K562 (cell line): Measurements from ENCODE around the gene KPNA3. TPM values are rescaled to one million over a fixed set of nuclear protein-coding genes. Genes with fewer than 3 reads are reported as not detected.

Experiments used
- ARNT ChIP-seq, 2 experiments: fragments of 450-650 bp; IDR thresholded peaks; 2 replicates each; pipeline ENCODE4 v1.6.1; 2016; ENCODE audit warnings: mild to moderate bottlenecking in 1 of 2
- BCL6 ChIP-seq: fragments of 250-450 bp; sonication (Bioruptor Pico); IDR thresholded peaks from 2 replicates; pipeline ENCODE4 v1.4.0; 2020
- EP400 ChIP-seq: fragments of 450-650 bp; IDR thresholded peaks from 2 replicates; pipeline ENCODE4 v1.6.1; 2017; ENCODE audit warnings: antibody characterized with exemption, mild to moderate bottlenecking, moderate library complexity
- HOXB6 ChIP-seq: fragments of 250-450 bp; sonication (Bioruptor Pico); IDR thresholded peaks from 2 replicates; pipeline ENCODE4 v1.5.1; 2022; ENCODE audit warnings: mild to moderate bottlenecking, borderline replicate concordance
- NONO ChIP-seq, 2 experiments: fragments of 200-400 bp in 1 of 2; fragments of 450-650 bp in 1 of 2; formaldehyde crosslinking in 1 of 2; IDR thresholded peaks; 2 replicates each; pipeline ENCODE4 v1.6.1; 2017; ENCODE audit warnings: low read depth in 2 of 2, mild to moderate bottlenecking in 2 of 2, moderate library complexity in 2 of 2, low read length in 1 of 2
- RBBP5 ChIP-seq: fragments of 200-600 bp; sonication (generic); IDR thresholded peaks from 2 replicates; pipeline ENCODE4 v1.6.1; 2012; ENCODE audit warnings: borderline replicate concordance, mild to moderate bottlenecking, low read length, control low read depth, inconsistent platforms; ENCODE audit not compliant: insufficient read depth, poor library complexity, severe bottlenecking
- RFX7 ChIP-seq: fragments of 250-450 bp; sonication (Bioruptor Pico); IDR thresholded peaks from 2 replicates; pipeline ENCODE4 v1.5.1; 2021; ENCODE audit warnings: mild to moderate bottlenecking
- SMAD4 ChIP-seq: fragments of 250-450 bp; sonication (Bioruptor Pico); conservative IDR thresholded peaks from 2 replicates; pipeline ENCODE4 v1.8.0; 2021; ENCODE audit warnings: inconsistent platforms, mild to moderate bottlenecking, moderate library complexity
- STAG1 ChIP-seq: sonication (generic); formaldehyde crosslinking; IDR thresholded peaks from 2 replicates; pipeline ENCODE4 v1.5.0; 2020; ENCODE audit warnings: missing genetic modification reagents, borderline replicate concordance
- TAF1 ChIP-seq: IDR thresholded peaks from 2 replicates; pipeline ENCODE4 v1.6.1; 2011; ENCODE audit warnings: mild to moderate bottlenecking, low read length, moderate library complexity; ENCODE audit not compliant: insufficient read depth, control insufficient read depth, severe bottlenecking; ENCODE audit errors: extremely low read depth
- TEAD2 ChIP-seq: fragments of 450-650 bp; IDR thresholded peaks from 2 replicates; pipeline ENCODE4 v1.6.1; 2016; ENCODE audit warnings: missing genetic modification characterization, control low read depth, missing compliant biosample characterization
- TFE3 ChIP-seq: fragments of 450-650 bp; formaldehyde crosslinking; IDR thresholded peaks from 2 replicates; pipeline ENCODE4 v1.4.0; 2020; ENCODE audit warnings: mild to moderate bottlenecking, mixed read lengths
- TRIM28 ChIP-seq: fragments of 450-650 bp; IDR thresholded peaks from 2 replicates; pipeline ENCODE4 v1.6.1; 2017
- TSHZ1 ChIP-seq: fragments of 250-450 bp; sonication (Bioruptor Pico); IDR thresholded peaks from 2 replicates; pipeline ENCODE4 v1.4.0; 2020; ENCODE audit warnings: mild to moderate bottlenecking, moderate library complexity
- ZNF134 ChIP-seq: fragments of 250-450 bp; sonication (Bioruptor Pico); conservative IDR thresholded peaks from 2 replicates; pipeline ENCODE4 v1.4.0; 2020
- ZNF589 ChIP-seq: fragments of 200-800 bp; sonication (Bioruptor generic); IDR thresholded peaks from 2 replicates; pipeline ENCODE4 v1.6.1; 2016; ENCODE audit warnings: low read depth, missing genetic modification characterization, missing compliant biosample characterization
- ZNF696 ChIP-seq: fragments of 250-450 bp; sonication (Bioruptor Pico); conservative IDR thresholded peaks from 2 replicates; pipeline ENCODE4 v1.4.0; 2020; ENCODE audit warnings: mild to moderate bottlenecking, moderate library complexity
- polyA plus RNA-seq, 8 experiments: library from polyadenylated mRNA; depleted of rRNA in 4 of 8; stranded (reverse) in 5 of 8; unstranded in 3 of 8; fragments of >200 nt; fragmentation: Nextera tagmentation in 2 of 8; fragmentation: Illumina TruSeq in 1 of 8; extraction: Ambion mirVana in 2 of 8; extraction: Trizol in 1 of 8; gene quantifications; 2 replicates each; pipeline versions ENCODE4 v1.2.1 to v1.2.3, GENCODE V29; 2011 to 2014; ENCODE audit warnings: inconsistent platforms in 1 of 8, missing spikeins in 1 of 8
- total RNA-seq, 7 experiments: library from RNA; depleted of rRNA in 6 of 7; stranded (reverse); fragments of >200 nt in 6 of 7; fragmentation: Illumina TruSeq in 2 of 7; extraction: Trizol in 2 of 7; gene quantifications; 2 replicates each; pipeline versions ENCODE4 v1.2.1 to v1.2.3, GENCODE V29; 2011 to 2021; ENCODE audit warnings: low replicate concordance in 1 of 7
- TF ChIP-seq, protein P1 (sequence below): fragments of 450-650 bp; conservative IDR thresholded peaks from 2 replicates; pipeline ENCODE4 v1.6.1; 2016; ENCODE audit warnings: missing genetic modification characterization, low read depth, mild to moderate bottlenecking, control low read depth, missing compliant biosample characterization
- TF ChIP-seq, protein P2 (sequence below): sonication (generic); formaldehyde crosslinking; IDR thresholded peaks from 2 replicates; pipeline ENCODE4 v1.8.0; 2022; ENCODE audit warnings: mild to moderate bottlenecking, missing genetic modification reagents
- TF ChIP-seq, protein P3 (sequence below): fragments of 250-450 bp; sonication (Bioruptor Pico); IDR thresholded peaks from 2 replicates; pipeline ENCODE4 v1.6.1; 2021; ENCODE audit warnings: mild to moderate bottlenecking

KPNA3 gene
- total and polyA plus RNA-seq, 9 of the 15 experiments (the other 6 are each of a cell fraction or from before 2014, with no cell fraction given) = 8.5 to 23.4 (median 15.7) TPM

- TF ChIP-seq TSHZ1 (no peak), TFE3 (CRISPR knock-in tag) (no peak), ZNF696 (no peak), BCL6 (CRISPR knock-in tag) (no peak), TAF1 (peak; percentile 36), SMAD4 (CRISPR knock-in tag) (no peak; the same call in 1 of the 2 replicates), TEAD2 (tag) (no peak), EP400 (no peak), STAG1 (CRISPR knock-in tag) (no peak), HOXB6 (CRISPR knock-in tag) (no peak), ARNT (IDR thresholded peaks at IDR 0.05) (no peak), RFX7 (CRISPR knock-in tag) (no peak), ZNF134 (no peak), ZNF589 (CRISPR knock-in tag) (no peak), RBBP5 (peak; percentile 88), NONO (IDR thresholded peaks at IDR 0.05; ENCODE audit: low read depth in 2 of 2, low read length in 1 of 2) (0 out of 4 replicates have a peak, but pooled peaks of 1 of the 2 experiments have one; percentile 16), TRIM28 (no peak)
- TF ChIP-seq, protein P1, sequence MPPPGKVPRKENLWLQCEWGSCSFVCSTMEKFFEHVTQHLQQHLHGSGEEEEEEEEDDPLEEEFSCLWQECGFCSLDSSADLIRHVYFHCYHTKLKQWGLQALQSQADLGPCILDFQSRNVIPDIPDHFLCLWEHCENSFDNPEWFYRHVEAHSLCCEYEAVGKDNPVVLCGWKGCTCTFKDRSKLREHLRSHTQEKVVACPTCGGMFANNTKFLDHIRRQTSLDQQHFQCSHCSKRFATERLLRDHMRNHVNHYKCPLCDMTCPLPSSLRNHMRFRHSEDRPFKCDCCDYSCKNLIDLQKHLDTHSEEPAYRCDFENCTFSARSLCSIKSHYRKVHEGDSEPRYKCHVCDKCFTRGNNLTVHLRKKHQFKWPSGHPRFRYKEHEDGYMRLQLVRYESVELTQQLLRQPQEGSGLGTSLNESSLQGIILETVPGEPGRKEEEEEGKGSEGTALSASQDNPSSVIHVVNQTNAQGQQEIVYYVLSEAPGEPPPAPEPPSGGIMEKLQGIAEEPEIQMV (tag) = no peak
- TF ChIP-seq, protein P2, sequence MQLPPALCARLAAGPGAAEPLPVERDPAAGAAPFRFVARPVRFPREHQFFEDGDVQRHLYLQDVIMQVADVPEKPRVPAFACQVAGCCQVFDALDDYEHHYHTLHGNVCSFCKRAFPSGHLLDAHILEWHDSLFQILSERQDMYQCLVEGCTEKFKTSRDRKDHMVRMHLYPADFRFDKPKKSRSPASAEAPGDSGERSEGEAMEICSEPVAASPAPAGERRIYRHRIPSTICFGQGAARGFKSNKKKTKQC (CRISPR knock-in tag) = no peak
- TF ChIP-seq, protein P3, sequence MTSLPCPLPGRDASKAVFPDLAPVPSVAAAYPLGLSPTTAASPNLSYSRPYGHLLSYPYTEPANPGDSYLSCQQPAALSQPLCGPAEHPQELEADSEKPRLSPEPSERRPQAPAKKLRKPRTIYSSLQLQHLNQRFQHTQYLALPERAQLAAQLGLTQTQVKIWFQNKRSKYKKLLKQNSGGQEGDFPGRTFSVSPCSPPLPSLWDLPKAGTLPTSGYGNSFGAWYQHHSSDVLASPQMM = no peak
Measured at GRCh38 chr13:49791711-49792549, 552 bp downstream of the KPNA3 start (continued).
